Right lobe of liver (tissue), 4 donors: Measurements from ENCODE around the gene TSPAN4.

Experiments
- CTCF ChIP-seq, 4 donors: fragments of 200-600 bp in 3 of 4; fragments of 450-650 bp in 1 of 4; IDR thresholded peaks; one replicate each; pipeline versions ENCODE4 v1.5.1 to v1.8.0; 2016 to 2022; ENCODE audit warnings: antibody characterized with exemption in 4 of 4, mild to moderate bottlenecking in 2 of 4
- POLR2A ChIP-seq: fragments of 450-650 bp; IDR thresholded peaks from one replicate; pipeline ENCODE4 v1.6.1; 2017; ENCODE audit warnings: antibody characterized with exemption, mild to moderate bottlenecking
- donor health status: DM: no; HTN: no; CAD: no.
- donor health status: DM: no; HTN: no; CAD: no.
- donor health status: DM: no; HTN: yes; CAD: no.

GRCh38 chr11:889257-889656 lies 46.6 kb downstream of the TSPAN4 start:
- TF ChIP-seq POLR2A (no peak), CTCF (IDR thresholded peaks at IDR 0.05) (no peak)
